ENCODE measurements around the gene OPTC. TPM values are rescaled to one million over a fixed set of nuclear protein-coding genes. Genes with fewer than 3 reads are reported as not detected.
A peak's percentile ranks its signal among the peaks of the same experiment; 100 is the strongest.

The OPTC gene
- total RNA-seq, 2 experiments from 2014 or later, result not detected

- no peak for DNase-seq
- ChIA-PET POLR2A (interaction anchor here (0.6 kb wide), 1 partner anchor 247 kb away, joined by 5 read pairs; no protein-coding TSS in a partner anchor), CTCF (interaction anchor here (1.2 kb wide), 1 partner anchor 52 kb away, joined by 3 read pairs; no protein-coding TSS in a partner anchor)
- no peaks in the 10 kb centered on the region for H3K9me3 Mint-ChIP-seq (ENCODE audit: low read depth)
- H3K27ac Mint-ChIP-seq, result no peak overlapping the region
- intact Hi-C loops (cut with DNase I, micrococcal nuclease), result no loop called here
- H3K4me3 Mint-ChIP-seq, result no peak overlapping the region
- H3K36me3 Mint-ChIP-seq (ENCODE audit: low read depth), result no peaks in the 10 kb centered on the region
- no peak for ATAC-seq
- no peaks in the 10 kb centered on the region for H3K4me1 Mint-ChIP-seq
- no peaks in the 10 kb centered on the region for H3K27me3 Mint-ChIP-seq
Observed at GRCh38 chr1:203555511-203556046, 61.6 kb downstream of the OPTC start.

GRCh38 chr1:203556047-203556851 lies 62.3 kb downstream of the OPTC start:
- Mint-ChIP-seq H3K27me3 (no peaks in the 10 kb centered on the region), H3K27ac (no peak overlapping the region), H3K4me3 (no peak overlapping the region), H3K9me3 (ENCODE audit: low read depth) (no peaks in the 10 kb centered on the region), H3K4me1 (no peaks in the 10 kb centered on the region), H3K36me3 (ENCODE audit: low read depth) (no peaks in the 10 kb centered on the region)
- CTCF ChIA-PET, result interaction anchor here (1.2 kb wide), 1 partner anchor 52 kb away, joined by 3 read pairs; no protein-coding TSS in a partner anchor
- intact Hi-C loops (cut with DNase I, micrococcal nuclease), result no loop called here
- ATAC-seq (no peak), DNase-seq (no peak)
- POLR2A ChIA-PET, result interaction anchor here (0.6 kb wide), 1 partner anchor 246 kb away, joined by 5 read pairs; no protein-coding TSS in a partner anchor

GRCh38 chr1:203557390-203557789 lies 63.4 kb downstream of the OPTC start:
- no peaks in the 10 kb centered on the region for H3K36me3 Mint-ChIP-seq (ENCODE audit: low read depth)
- intact Hi-C loops (cut with DNase I, micrococcal nuclease), result no loop called here
- H3K4me3 Mint-ChIP-seq, result no peak overlapping the region
- H3K4me1 Mint-ChIP-seq, result no peaks in the 10 kb centered on the region
- H3K27me3 Mint-ChIP-seq, result no peaks in the 10 kb centered on the region
- DNase-seq (no peak), ATAC-seq (no peak)
- no peaks in the 10 kb centered on the region for H3K9me3 Mint-ChIP-seq (ENCODE audit: low read depth)
- no peak overlapping the region for H3K27ac Mint-ChIP-seq
- POLR2A ChIA-PET, result no interaction called here
- CTCF ChIA-PET, result interaction anchor here (0.7 kb wide), 1 partner anchor 193 kb away, joined by 3 read pairs; no protein-coding TSS in a partner anchor

DNA sequence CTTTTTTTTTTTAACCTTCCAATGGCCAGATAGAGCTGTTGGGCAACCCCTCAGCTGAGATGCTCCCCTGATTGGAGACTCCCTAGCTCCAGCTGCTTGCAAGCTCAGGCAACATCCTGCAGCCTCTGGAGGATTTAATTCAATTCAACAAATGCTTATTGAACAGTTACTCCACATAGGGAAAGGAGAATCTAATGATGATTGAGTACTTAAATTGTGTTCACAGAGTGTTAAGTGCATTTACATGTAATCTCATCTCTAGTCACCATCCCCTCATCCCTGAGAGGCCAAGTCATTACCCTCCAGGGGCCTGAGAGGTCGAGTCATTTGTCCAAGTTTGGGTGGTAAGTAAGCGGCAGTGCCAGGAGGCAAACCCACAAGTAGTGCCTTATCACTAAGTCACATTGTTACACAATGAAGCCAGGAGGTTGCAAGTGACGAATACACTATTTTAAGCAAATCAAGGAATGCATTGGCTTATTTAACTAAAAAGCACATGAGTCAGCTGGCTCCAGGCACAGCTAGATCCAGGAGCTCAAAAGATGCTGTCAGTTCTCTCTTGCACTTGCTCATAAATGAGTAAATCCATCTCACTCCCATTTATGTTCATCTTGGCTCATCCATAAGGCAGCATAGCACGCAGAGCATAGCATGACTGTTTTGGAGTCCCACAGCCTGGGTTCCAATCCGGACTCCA lies 64.3 kb downstream of the OPTC start:
- ChIA-PET CTCF (interaction anchor here (0.7 kb wide), 1 partner anchor 192 kb away, joined by 3 read pairs; no protein-coding TSS in a partner anchor), POLR2A (no interaction called here)
- Mint-ChIP-seq H3K27me3 (no peaks in the 10 kb centered on the region), H3K9me3 (ENCODE audit: low read depth) (no peaks in the 10 kb centered on the region), H3K36me3 (ENCODE audit: low read depth) (no peaks in the 10 kb centered on the region), H3K27ac (no peak overlapping the region), H3K4me3 (no peak overlapping the region), H3K4me1 (no peaks in the 10 kb centered on the region)
- DNase-seq (peak; percentile 9), ATAC-seq (peak; percentile 66)
- intact Hi-C loops (cut with DNase I, micrococcal nuclease), result no loop called here

Other genes with a start within 250 kb of the OPTC start
- gene BTG2, start 188.6 kb upstream of the OPTC start, total RNA-seq, result 100 to 1,000 TPM; 114 to 142 TPM
- gene FMOD, start 143.0 kb upstream of the OPTC start, total RNA-seq, result under 1 TPM; 0.87 to 0.98 TPM
- gene PRELP, start 18.3 kb upstream of the OPTC start, total RNA-seq, result not detected
- 10 to 100 TPM; 36.2 to 38.8 TPM for gene ATP2B4, start 132.7 kb downstream of the OPTC start, total RNA-seq